A549 (cell line): ENCODE results near the gene TNNT2. TPM values are rescaled to one million over a fixed set of nuclear protein-coding genes. Genes with fewer than 3 reads are reported as not detected.

Experiments used
- ATAC-seq, 2 experiments: fragments of 200-7000 bp in 1 of 2; fragments of >200 bp in 1 of 2; cut with Nextera tagmentation in 1 of 2; cut with Tn5 transposase in 1 of 2; 3 replicates each; pipeline versions ENCODE4 v1.8.0 to v1.9.1; 2018 to 2020; ENCODE audit warnings: mild to moderate bottlenecking in 1 of 2, moderate library complexity in 1 of 2
- CTCF ChIA-PET: fragments of 300-600 bp; sonication (Branson Sonifier 250); formaldehyde crosslinking; extraction: SDS; loops from one replicate; lab custom pipeline; 2021; ENCODE audit warnings: antibody characterized with exemption, inconsistent platforms; lab: Yijun Ruan, JAX
- POLR2A ChIA-PET: fragments of 350-600 bp; formaldehyde crosslinking; extraction: SDS; loops from one replicate; lab custom pipeline; 2021; ENCODE audit warnings: antibody characterized with exemption, inconsistent platforms; lab: Yijun Ruan, JAX
- DNase-seq, 2 experiments: peaks; one replicate each; pipeline versions ENCODE4 v3.0.0 to v3.0.0-alpha.2; 2011 to 2016; ENCODE audit warnings: low read depth in 1 of 2, low spot score in 1 of 2
- FAIRE-seq: peaks from 2 replicates; lab custom pipeline; 2011; peaks lifted over from hg19 to GRCh38; lab: Jason Lieb, UNC
- H3K27ac ChIP-seq, 2 experiments: fragments of >200 bp; sonication (Bioruptor Twin); formaldehyde crosslinking; 3 replicates each; pipeline ENCODE4 v1.5.1; 2016 to 2017
- H3K4me1 ChIP-seq: fragments of >200 bp; sonication (Bioruptor Twin); formaldehyde crosslinking; 3 replicates; pipeline ENCODE4 v1.6.1; 2016
- H3K4me2 ChIP-seq: fragments of >200 bp; sonication (Bioruptor Twin); formaldehyde crosslinking; 3 replicates; pipeline ENCODE4 v1.6.1; 2016
- H3K4me3 ChIP-seq: fragments of >200 bp; sonication (Bioruptor Twin); formaldehyde crosslinking; 3 replicates; pipeline ENCODE4 v1.5.1; 2016
- H3K9me3 ChIP-seq: fragments of >200 bp; sonication (Bioruptor Twin); formaldehyde crosslinking; 3 replicates; pipeline ENCODE4 v1.6.1; 2016
- CBX2 ChIP-seq: fragments of 200-600 bp; sonication (generic); IDR thresholded peaks from 2 replicates; pipeline ENCODE4 v1.6.1; 2016; ENCODE audit warnings: low read depth, mild to moderate bottlenecking, borderline replicate concordance
- CBX8 ChIP-seq: fragments of 200-600 bp; sonication (generic); IDR thresholded peaks from 2 replicates; pipeline ENCODE4 v1.6.1; 2016
- EP300 ChIP-seq, 2 experiments: fragments of >200 bp; sonication (Bioruptor Twin); formaldehyde crosslinking; IDR thresholded peaks; 2 replicates in 1 of 2; 3 replicates in 1 of 2; pipeline ENCODE4 v1.6.1; 2016 to 2017
- ESRRA ChIP-seq: fragments of 150-350 bp; IDR thresholded peaks from 2 replicates; pipeline ENCODE4 v1.6.1; 2014; ENCODE audit warnings: mild to moderate bottlenecking, low read length, borderline replicate concordance
- FOSL2 ChIP-seq, 2 experiments: fragments of 450-650 bp in 1 of 2; fragments of >200 bp in 1 of 2; sonication (Bioruptor Twin) in 1 of 2; formaldehyde crosslinking; IDR thresholded peaks; 2 replicates each; pipeline versions ENCODE4 v1.5.0 to v1.6.1; 2016 to 2020; ENCODE audit warnings: mild to moderate bottlenecking in 1 of 2, moderate library complexity in 1 of 2
- GATA3 ChIP-seq: IDR thresholded peaks from 2 replicates; pipeline ENCODE4 v1.6.1; 2012; ENCODE audit warnings: borderline replicate concordance
- HEYL ChIP-seq: fragments of 250-450 bp; sonication (Bioruptor Pico); IDR thresholded peaks from 2 replicates; pipeline ENCODE4 v1.8.0; 2021; ENCODE audit warnings: mild to moderate bottlenecking, moderate library complexity
- KDM1A ChIP-seq: fragments of 200-600 bp; sonication (generic); IDR thresholded peaks from 2 replicates; pipeline ENCODE4 v1.6.1; 2016; ENCODE audit warnings: low read depth, mild to moderate bottlenecking
- MAFK ChIP-seq: fragments of 450-650 bp; IDR thresholded peaks from 2 replicates; pipeline ENCODE4 v1.6.1; 2014; ENCODE audit not compliant: partially characterized antibody
- MAZ ChIP-seq: fragments of 150-350 bp; IDR thresholded peaks from 2 replicates; pipeline ENCODE4 v1.6.1; 2014; ENCODE audit warnings: antibody characterized with exemption, low read depth, low read length, borderline replicate concordance
- NFE2L2 ChIP-seq: fragments of 150-350 bp; conservative IDR thresholded peaks from 2 replicates; pipeline ENCODE4 v1.6.1; 2014; ENCODE audit warnings: low read length
- NR3C1 ChIP-seq: fragments of >200 bp; sonication (Bioruptor Twin); formaldehyde crosslinking; IDR thresholded peaks from 3 replicates; pipeline ENCODE4 v1.6.1; 2017
- POLR2A ChIP-seq: IDR thresholded peaks from 2 replicates; pipeline ENCODE4 v1.6.1; 2012; ENCODE audit warnings: mild to moderate bottlenecking, low read length
- POLR2AphosphoS2 ChIP-seq: conservative IDR thresholded peaks from 2 replicates; pipeline ENCODE4 v1.6.1; 2012; ENCODE audit warnings: low read length, improper control_type of control experiment, inconsistent platforms
- RARB ChIP-seq: fragments of 250-450 bp; sonication (Bioruptor Pico); IDR thresholded peaks from 2 replicates; pipeline ENCODE4 v1.8.0; 2021; ENCODE audit warnings: mild to moderate bottlenecking, moderate library complexity
- RNF2 ChIP-seq: fragments of 200-600 bp; sonication (generic); IDR thresholded peaks from 2 replicates; pipeline ENCODE4 v1.6.1; 2016; ENCODE audit warnings: low read depth, mild to moderate bottlenecking, antibody characterized with exemption, moderate library complexity, borderline replicate concordance
- SMC3 ChIP-seq: fragments of >200 bp; sonication (Bioruptor Twin); formaldehyde crosslinking; IDR thresholded peaks from 3 replicates; pipeline ENCODE4 v1.6.1; 2018; ENCODE audit warnings: inconsistent platforms
- SREBF2 ChIP-seq: fragments of 450-650 bp; IDR thresholded peaks from 2 replicates; pipeline ENCODE4 v1.6.1; 2014; ENCODE audit warnings: mild to moderate bottlenecking, moderate library complexity
- TP53 ChIP-seq: fragments of 250-450 bp; sonication (Bioruptor Pico); IDR thresholded peaks from 2 replicates; pipeline ENCODE4 v1.5.0; 2021; ENCODE audit warnings: mild to moderate bottlenecking, moderate library complexity
- ZC3H11A ChIP-seq: fragments of 450-650 bp; IDR thresholded peaks from 2 replicates; pipeline ENCODE4 v1.6.1; 2014; ENCODE audit warnings: antibody characterized with exemption, mild to moderate bottlenecking
- ZFP36 ChIP-seq: fragments of 450-650 bp; IDR thresholded peaks from 2 replicates; pipeline ENCODE4 v1.6.1; 2014; ENCODE audit warnings: borderline replicate concordance; ENCODE audit not compliant: partially characterized antibody
- WGBS: methylation state at CpG from one replicate; pipeline ENCODE4 v1.1.6; 2017; ENCODE audit errors: missing lambda C conversion rate; 5-methylcytosine and 5-hydroxymethylcytosine counted together
- polyA plus RNA-seq, 4 experiments: library from polyadenylated mRNA; depleted of rRNA in 3 of 4; stranded (reverse); fragments of >200 nt; fragmentation: RNase III in 1 of 4; extraction: RNeasy Plus Mini Kit Qiagen cat#74134 plus additional on column Dnase treatment in 1 of 4; gene quantifications; 2 replicates in 3 of 4; 3 replicates in 1 of 4; pipeline ENCODE4 v1.2.3, GENCODE V29; 2011 to 2017
- TF ChIP-seq, protein P1 (sequence below): fragments of 200-600 bp; sonication (generic); IDR thresholded peaks from 2 replicates; pipeline ENCODE4 v1.6.1; 2016; ENCODE audit warnings: antibody characterized with exemption, mild to moderate bottlenecking, moderate library complexity
- TF ChIP-seq, protein P2 (sequence below): fragments of >200 bp; sonication (Bioruptor Twin); formaldehyde crosslinking; IDR thresholded peaks from 2 replicates; pipeline ENCODE4 v1.6.1; 2016
- TF ChIP-seq, protein P3 (sequence below): fragments of >200 bp; sonication (Bioruptor Twin); formaldehyde crosslinking; IDR thresholded peaks from 3 replicates; pipeline ENCODE4 v1.6.1; 2016

The TNNT2 gene
- polyA plus RNA-seq, 2 of the 4 experiments (the other 2 are of a cell fraction), result 0.09 TPM; not detected in 1

DNA sequence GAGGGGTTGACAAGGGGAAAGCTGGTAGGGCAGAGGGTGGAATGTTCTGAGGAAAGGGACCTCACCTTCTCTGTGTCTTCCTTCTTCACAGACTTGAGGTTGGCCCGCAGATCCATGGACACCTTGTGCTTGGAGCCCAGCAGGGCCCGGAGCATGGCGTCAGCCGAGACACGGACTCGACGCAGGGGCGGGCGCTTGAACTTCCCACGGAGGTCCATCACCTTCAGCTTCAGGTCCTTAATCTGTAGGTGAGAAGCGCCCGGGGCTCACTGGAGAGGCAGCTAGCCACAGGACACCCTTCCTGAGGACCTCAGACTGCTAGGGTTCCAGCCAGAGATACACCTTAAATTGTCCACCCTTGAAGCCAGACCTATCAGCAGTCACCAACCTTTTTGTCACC lies 33.8 kb upstream of the TNNT2 start (continued):
- TF ChIP-seq, protein P1, sequence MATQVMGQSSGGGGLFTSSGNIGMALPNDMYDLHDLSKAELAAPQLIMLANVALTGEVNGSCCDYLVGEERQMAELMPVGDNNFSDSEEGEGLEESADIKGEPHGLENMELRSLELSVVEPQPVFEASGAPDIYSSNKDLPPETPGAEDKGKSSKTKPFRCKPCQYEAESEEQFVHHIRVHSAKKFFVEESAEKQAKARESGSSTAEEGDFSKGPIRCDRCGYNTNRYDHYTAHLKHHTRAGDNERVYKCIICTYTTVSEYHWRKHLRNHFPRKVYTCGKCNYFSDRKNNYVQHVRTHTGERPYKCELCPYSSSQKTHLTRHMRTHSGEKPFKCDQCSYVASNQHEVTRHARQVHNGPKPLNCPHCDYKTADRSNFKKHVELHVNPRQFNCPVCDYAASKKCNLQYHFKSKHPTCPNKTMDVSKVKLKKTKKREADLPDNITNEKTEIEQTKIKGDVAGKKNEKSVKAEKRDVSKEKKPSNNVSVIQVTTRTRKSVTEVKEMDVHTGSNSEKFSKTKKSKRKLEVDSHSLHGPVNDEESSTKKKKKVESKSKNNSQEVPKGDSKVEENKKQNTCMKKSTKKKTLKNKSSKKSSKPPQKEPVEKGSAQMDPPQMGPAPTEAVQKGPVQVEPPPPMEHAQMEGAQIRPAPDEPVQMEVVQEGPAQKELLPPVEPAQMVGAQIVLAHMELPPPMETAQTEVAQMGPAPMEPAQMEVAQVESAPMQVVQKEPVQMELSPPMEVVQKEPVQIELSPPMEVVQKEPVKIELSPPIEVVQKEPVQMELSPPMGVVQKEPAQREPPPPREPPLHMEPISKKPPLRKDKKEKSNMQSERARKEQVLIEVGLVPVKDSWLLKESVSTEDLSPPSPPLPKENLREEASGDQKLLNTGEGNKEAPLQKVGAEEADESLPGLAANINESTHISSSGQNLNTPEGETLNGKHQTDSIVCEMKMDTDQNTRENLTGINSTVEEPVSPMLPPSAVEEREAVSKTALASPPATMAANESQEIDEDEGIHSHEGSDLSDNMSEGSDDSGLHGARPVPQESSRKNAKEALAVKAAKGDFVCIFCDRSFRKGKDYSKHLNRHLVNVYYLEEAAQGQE, result no peak
- TF ChIP-seq FOSL2 (IDR thresholded peaks at IDR 0.05), result no peak
- no peak for TF ChIP-seq FOSL2 (CRISPR knock-in tag; IDR thresholded peaks at IDR 0.05)
- no peak for TF ChIP-seq ESRRA

DNA sequence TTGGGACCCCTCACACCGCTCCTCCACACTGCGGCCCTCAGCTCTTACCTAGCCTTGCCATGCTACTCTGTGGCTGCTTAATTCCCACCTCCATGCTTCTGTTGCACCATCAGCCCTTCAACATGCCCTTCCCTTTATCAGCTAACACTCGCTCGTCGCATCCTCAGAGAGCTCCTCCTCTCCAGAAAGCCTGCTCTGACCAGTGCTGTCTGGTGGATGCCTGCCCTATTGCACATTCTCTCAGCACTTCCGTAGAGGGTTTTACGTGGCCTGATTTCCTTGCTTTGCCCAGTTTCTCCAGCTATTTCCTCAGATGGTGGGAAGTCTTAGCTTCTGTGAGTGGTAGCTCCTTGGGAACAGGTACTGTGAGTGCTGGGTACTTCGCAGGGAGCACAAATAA lies 32.0 kb upstream of the TNNT2 start:
- no peak for DNase-seq
- WGBS, result 83% methylated on average over 8 of the region's 8 CpGs
- FAIRE-seq, result no peak
- no peaks in the 10 kb centered on the region for H3K9me3 ChIP-seq
- ChIA-PET CTCF (interaction anchor here (1.0 to 15.0 kb wide), 20 partner anchors 8 to 433 kb away, joined by 3 to 334 read pairs (median 8); partner anchors contain the start of genes CSRP1 and TNNI1), POLR2A (no interaction called here)
- H3K4me3 ChIP-seq, result no peak overlapping the region
- H3K27ac ChIP-seq, result peak overlapping the region in 1 of 2 experiments; percentile 92; a peak in 2 of 6 replicates
- no peak overlapping the region for H3K4me2 ChIP-seq
- ATAC-seq, result no peak
- peaks cover 45% of the 10 kb centered on the region for H3K4me1 ChIP-seq
- TF ChIP-seq, protein P2, sequence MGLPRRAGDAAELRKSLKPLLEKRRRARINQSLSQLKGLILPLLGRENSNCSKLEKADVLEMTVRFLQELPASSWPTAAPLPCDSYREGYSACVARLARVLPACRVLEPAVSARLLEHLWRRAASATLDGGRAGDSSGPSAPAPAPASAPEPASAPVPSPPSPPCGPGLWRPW, result no peak
- TF ChIP-seq EP300 (IDR thresholded peaks at IDR 0.05), result no peak
- TF ChIP-seq SMC3, result no peak
- no peak for TF ChIP-seq RARB (CRISPR knock-in tag)
- TF ChIP-seq MAFK, result no peak
- no peak for TF ChIP-seq TP53 (CRISPR knock-in tag)
- TF ChIP-seq RNF2, result no peak
- no peak for TF ChIP-seq POLR2A
- no peak for TF ChIP-seq CBX8
- TF ChIP-seq CBX2, result no peak
- no peak for TF ChIP-seq ZC3H11A

DNA sequence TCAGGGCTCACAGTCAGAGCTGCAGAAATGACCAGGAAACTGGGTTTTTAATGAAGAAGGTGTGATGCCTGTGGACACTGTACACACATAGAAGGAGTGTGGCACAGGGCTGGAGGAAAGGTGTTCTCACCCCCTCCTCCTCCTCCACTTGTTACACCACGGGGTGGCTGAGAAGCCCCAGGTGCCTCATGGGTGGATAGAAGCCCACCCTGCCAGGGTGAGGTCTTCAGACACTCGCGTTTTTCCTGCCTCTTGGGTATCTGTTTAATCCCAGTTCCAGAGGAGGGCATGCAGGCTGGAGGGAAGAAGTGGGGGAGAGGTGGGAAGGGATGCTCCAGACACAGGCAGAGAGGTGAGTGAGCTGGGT lies 31.3 kb upstream of the TNNT2 start:
- Histone ChIP-seq H3K4me1 (peaks cover 52% of the 10 kb centered on the region), H3K9me3 (no peaks in the 10 kb centered on the region), H3K4me3 (no peak overlapping the region), H3K27ac (peak overlapping the region; percentile 82 to 92; a peak in 3 of 6 replicates), H3K4me2 (peak overlapping the region; percentile 27; the same call in 1 of the 3 replicates)
- TF ChIP-seq POLR2AphosphoS2, result no peak
- TF ChIP-seq, protein P1, result no peak
- no peak for TF ChIP-seq NFE2L2
- TF ChIP-seq KDM1A, result no peak
- no peak for TF ChIP-seq ZFP36
- TF ChIP-seq NR3C1, result no peak
- no peak for TF ChIP-seq GATA3
- no peak for TF ChIP-seq MAZ
- TF ChIP-seq, protein P3, sequence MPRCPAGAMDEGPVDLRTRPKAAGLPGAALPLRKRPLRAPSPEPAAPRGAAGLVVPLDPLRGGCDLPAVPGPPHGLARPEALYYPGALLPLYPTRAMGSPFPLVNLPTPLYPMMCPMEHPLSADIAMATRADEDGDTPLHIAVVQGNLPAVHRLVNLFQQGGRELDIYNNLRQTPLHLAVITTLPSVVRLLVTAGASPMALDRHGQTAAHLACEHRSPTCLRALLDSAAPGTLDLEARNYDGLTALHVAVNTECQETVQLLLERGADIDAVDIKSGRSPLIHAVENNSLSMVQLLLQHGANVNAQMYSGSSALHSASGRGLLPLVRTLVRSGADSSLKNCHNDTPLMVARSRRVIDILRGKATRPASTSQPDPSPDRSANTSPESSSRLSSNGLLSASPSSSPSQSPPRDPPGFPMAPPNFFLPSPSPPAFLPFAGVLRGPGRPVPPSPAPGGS, result no peak
- no peak for TF ChIP-seq SREBF2
- TF ChIP-seq HEYL, result no peak
- DNase-seq (no peak), FAIRE-seq (no peak), ATAC-seq (0 out of 6 replicates have a peak, but pooled peaks of 1 of the 2 experiments have one; percentile 2)
- WGBS, result 75% methylated on average over 1 of the region's 3 CpGs
- POLR2A ChIA-PET, result no interaction called here
- CTCF ChIA-PET, result interaction anchor here (0.6 to 15.0 kb wide), 21 partner anchors 8 to 219 kb away, joined by 3 to 334 read pairs (median 7); partner anchors contain the start of gene TNNI1
